ENCODE measurements around the gene STK35.

STK35 gene

DNA sequence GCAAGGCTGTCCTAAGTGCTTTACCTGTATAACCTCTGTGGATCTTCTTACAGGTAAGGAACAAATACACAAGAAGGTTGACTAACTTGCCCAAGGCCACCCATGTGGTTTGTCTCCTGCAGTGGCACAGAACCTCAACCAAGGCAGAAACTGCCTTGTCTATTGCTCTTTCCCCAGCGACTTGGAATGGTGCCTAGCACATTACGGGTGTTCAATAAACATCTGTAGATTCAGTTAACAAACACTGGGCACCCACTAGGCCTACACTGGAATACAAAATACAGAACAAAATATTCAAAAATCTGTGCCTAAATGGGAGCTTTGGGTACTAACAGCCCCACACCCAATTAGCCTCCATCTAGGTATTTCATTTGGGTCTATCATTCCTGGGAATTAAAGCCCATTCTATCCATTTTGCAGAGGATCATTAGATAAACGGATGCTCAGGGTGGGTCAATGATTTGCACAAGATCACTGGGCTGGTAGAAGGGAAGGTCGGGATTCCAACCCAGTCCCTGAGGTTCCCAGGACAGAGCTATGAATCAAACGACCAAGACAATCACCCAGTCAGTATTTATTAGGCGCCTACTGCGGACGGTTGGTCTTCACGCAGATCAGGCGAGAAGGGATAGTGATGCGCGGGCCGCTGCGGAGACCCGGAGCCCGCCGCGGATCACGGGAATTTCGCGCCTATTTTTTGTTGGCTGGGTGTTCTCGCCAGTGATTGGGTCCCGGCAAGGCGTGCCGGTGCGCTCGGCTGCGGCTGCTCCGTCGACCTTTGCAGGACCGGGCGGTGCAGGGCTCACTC lies at the start of gene STK35:
STK35 (plus strand) TSS at position 771 of the 808 bp plus-strand sequence. CDS start 55 bp downstream, outside the sequence.
- DNase-seq (ENCODE audit: low read depth), result peak; percentile 56

DNA sequence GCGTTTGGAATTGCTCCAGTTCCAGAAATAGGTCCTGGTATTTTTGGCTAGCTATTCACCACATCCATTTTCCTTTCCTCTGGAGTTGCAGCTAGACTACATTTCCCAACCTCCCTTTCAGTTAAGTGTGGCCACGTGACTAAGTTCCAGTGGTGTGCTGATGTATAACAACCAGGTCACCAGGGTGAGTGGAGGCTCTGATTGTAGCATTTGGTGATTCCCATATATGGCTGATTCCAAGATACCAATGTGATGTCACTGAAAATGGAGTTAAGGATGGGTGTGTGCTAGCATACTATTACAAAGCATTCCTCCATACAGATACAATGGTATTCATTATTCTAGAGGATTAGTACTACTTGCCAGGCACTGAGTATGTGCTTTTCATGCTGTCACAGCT lies 49.7 kb upstream of the STK35 start:
- no peak for DNase-seq (ENCODE audit: low read depth)

DNA sequence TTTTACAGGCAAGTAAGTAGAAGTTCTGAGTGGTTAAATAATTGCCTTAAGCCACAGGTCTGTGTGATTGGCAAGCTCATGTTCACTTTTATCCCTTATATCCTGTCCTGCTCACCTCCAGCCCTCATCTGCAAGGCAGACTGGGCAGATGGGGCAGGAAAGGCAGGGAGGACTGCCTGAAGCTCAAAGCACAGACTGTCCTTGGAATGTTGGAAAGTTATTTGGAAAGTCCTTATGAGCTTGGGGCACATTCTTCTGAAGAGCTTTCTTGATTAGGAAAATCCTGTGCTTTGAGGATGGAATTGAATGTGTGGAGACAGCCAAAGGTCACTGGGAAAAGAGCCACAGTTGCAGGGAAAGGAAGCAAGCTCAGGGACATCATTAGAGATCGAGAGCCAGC lies 48.9 kb upstream of the STK35 start:
- no peak for DNase-seq (ENCODE audit: low read depth)

DNA sequence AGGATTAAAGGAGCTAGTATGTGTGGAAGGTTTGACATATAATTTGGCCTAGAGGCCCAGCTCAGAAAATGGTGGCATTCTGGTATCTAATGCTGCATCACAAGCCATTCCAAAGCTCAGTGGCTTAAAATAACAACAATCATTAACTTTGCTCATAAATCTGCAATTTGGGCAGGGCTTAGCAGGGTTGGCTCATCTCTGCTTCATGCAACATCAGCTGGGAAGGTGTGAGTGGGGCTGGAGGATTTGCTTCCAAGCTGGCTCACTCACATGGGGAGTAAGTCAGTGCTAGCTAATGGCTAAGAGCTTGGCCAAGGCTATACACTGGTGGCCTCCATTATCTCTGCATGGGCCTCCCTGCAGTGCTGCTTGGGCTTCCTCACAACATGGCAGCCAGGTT lies 48.0 kb upstream of the STK35 start:
- no peak for DNase-seq (ENCODE audit: low read depth)

DNA sequence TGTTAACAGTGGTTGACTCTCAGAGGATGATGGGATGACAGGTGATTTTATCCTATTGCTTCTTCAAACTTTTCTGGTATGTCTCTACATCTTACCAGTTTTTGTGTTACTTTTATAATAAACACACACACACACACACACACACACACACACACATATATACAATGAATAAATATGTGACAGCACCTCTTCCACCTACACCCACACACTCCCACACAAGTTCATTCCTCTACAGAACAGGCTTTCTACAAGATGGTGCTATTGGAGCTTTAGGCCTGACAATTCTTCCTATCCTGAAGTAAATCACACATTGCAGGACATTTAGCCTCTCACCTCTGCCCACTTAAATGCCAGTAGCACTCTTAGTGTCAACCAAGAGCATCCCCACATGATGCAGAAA lies 46.7 kb upstream of the STK35 start:
- no peak for DNase-seq (ENCODE audit: low read depth)

DNA sequence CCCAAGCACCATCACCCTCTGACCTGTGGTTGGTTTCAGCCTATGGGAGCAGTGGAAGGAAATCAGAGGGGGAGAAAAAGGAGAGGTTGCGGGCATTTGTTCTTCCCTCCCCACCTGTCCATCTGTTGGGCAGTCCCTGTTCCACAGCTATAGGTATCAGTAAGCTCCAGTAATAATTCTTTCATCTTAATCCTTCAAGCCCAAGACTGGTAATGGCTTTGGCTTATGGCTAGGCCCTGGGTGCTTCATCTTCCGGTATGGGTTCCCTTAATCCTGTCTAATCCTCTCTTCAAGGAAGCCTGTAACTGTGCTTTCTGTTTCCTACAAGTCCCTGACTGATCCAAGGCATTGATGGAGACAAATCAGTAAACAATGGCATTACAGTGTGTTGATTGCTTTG lies 42.2 kb upstream of the STK35 start:
- DNase-seq (ENCODE audit: low read depth), result no peak

DNA sequence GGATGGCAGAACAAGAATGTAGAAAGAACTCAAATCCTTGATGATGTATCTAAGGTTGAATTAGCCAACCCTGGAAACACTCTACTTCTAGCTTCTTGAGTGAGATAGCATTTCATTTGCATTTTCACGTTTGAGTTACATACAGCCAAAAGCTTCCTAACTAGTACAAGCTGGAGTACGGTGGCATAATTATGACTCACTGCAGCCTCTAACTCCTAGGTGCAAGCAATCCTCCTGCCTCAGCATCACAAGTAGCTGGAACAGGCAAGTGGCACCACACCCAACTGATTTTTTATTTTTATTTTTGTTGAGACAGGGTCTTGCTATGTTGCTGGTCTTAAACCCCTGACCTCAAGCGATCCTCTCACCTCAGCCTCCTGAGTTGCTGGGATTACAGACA lies 36.5 kb upstream of the STK35 start:
- no peak for DNase-seq (ENCODE audit: low read depth)

DNA sequence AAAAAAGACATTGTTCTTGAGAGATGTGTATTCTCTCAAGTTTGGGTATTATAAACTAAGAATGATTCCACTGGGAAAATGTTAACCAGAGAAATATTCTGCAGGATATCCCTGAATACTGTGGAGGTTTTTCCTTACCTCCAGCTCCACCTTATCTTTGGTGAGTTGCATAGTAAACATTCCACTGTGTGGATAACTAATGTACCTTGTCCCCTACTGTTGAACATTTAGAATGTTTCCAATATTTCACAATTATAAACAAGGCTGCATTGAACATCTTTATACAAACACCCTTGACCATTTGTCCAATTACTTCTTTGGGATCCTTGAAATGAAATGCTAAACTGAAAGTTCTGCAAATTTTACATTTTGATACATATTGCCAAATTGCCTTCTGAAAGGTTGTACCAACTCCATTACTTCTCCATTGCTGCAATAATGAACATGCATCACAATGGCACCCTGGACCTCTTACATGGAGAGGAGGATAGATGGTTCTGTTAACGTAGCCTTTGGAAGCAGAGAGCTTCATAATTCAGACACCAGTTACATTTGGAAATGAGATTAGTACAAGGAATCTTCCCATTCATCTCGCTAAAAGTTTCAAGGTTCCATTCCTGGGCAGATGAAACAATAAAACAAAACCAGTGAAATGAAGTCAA lies 35.0 kb upstream of the STK35 start:
- DNase-seq (ENCODE audit: low read depth), result no peak

DNA sequence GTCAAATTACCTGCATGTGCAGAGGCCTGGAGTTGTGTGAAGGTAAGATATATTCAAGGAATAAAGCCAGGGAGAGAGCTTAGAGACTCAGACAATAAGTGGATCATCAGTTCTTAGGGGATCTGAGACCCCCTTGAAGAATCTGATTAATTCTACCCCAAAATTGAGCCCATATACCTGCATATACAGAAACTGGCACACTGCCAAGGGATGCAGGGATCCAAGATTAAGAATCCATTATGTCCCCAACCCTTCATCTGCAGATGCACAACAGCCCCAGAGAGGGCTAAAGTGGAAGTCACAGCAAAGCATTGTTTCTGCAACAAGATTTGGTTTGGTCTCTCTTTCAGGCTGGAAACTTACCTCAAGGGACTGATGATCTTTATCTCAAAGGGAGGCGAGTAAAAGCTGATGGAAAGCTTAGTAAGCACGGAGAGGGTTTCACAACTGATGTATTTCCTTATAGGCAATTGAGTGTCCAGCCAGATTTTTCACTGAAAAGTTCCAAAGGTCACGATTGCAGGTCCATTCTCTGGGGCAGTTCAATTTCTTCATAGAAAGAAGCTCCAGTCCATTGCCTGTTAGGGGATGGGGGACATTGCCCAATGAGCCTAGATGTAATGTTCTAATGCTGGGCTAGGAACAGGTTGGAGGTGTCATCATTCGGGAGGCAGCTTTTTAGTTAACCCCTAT lies 20.9 kb upstream of the STK35 start:
- DNase-seq (ENCODE audit: low read depth), result no peak

DNA sequence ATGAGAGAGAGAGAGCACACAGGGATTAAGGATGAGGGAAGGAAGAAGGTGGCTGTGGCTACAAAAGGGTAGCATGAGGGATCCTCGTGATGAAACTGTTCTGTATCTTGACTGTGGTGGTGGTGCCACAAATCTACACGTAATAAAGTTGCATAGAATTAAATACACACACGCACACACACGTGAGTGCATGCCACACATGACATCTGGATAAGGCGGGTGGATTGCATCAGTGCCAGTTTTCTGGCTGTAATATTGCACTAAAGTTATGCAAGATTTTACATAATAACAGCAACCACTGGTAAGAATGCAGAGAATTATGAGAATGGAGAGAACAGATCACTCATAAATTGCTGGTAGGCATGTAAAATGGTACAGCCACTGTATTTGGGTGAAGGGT lies 16.9 kb upstream of the STK35 start:
- no peak for DNase-seq (ENCODE audit: low read depth)

DNA sequence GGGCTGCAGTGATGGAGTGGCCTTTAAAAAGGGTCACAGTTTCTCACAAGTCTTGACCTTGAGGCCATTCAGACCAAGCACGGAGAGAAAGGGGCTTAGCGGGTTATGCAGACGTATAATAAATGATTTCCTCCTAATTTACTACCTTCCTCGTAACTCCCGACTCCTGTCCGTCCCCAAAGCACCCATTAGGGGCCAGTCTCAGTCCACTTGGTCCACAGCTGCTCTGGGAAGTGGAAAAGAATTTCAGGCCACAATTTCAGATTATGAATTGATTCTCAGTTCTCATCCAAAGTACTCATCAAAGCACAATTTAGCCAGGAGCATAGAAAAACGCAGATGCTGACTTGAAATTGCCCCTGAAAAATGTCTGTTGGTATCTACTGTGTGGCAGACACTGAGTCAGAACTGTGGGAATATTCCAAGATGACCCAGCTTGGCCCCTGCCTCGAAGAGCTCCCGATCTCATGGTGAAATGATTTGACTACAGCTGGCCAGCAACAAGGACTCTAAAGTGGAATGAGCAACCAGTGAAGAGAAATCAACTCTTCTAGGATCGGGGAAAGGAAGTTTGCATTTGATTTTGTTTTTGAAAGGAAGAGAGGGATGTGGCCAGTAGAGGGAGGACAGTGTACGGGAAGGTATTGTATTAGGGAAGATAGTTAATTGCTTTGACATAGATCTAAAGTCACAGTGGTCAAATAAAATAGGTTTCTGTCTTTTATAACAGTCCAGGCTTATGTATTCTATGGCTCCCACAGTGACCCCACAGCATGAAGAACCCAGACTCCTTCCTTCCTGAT lies 15.2 kb upstream of the STK35 start:
- no peak for DNase-seq (ENCODE audit: low read depth)

DNA sequence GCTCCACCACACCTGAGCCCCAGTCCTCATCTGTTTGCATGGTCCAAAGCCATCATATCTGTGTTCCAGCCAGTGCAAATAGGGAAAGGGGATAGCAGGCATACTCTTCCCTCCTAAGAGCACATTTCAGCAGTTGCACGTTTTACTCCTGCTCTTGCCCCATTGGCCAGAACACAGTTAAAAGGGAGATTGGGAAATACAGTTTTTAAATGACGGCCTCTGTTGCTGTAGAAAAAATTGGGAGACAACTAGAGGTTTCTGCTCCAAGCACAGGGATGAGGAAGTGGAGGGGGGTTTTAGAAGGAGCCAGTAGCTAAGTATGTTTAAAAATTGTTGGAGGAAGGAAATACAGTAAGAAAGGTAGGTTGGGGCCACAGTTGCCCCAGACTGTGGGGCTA lies 14.6 kb upstream of the STK35 start:
- DNase-seq (ENCODE audit: low read depth), result no peak

DNA sequence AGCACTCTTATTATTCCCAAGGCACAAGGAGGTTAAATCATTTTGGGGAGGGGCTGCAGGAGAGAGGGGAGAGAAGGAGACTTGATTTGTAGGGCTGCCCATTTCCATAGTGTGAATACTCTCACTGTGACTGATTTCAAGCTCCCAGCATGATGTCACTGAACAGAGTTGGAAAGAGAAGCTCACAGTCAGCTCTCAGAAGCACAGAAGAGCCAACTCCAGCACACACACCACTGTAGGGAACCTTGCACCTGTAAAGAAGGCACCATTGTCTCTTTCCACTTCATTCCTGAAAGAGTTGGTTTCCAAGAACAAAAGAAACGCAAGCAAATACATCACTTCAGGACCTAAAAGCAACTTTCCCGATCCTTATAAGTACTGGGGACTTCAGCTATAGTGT lies 12.7 kb upstream of the STK35 start:
- DNase-seq (ENCODE audit: low read depth), result no peak

DNA sequence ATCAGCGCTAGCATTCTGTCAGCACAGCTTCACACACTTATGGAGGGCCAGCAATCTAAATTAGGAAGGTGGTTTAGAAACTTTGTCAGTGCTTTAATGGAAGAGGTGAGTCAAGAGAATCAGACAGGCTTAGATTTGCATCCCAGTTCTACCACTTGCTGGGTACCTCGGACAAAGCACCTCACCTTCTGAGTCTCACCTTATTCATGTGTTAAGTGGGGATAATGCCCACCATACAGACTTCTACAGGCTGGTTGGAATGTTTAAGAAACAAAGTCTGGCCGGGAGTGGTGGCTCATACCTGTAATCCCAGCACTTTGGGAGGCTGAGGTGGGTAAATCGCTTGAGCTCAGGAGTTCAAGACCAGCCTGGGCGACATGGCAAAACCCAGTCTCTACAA lies 12.2 kb upstream of the STK35 start:
- DNase-seq (ENCODE audit: low read depth), result no peak

DNA sequence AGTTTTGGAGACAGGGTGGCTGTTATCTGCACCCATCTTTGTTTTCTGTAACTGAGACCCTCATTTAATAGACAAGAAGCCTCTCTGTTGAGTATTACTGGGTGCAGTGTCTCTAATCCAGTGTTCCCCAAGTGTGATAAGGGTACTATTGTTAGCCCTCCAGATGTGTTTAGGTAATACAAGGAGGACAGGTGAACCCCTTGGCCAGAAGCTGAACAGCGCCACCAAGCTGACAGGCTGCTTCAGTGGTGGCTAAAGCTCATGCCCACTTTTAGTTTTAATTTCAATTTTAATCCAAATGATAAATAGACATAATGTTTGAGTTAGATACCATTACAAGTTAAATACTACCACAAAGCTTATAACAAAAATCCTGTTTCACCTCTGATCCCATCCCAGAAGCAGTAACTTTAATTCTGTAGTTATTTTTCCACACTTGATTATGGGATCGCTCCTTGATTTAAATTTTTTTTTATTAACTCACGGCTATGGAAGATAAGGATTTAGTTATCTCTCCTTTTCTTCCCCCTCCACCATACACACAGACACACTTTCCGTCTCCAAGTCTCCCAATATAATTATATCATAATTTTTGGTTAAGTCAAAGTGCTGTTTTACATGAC lies 8.4 kb upstream of the STK35 start:
- no peak for DNase-seq (ENCODE audit: low read depth)

DNA sequence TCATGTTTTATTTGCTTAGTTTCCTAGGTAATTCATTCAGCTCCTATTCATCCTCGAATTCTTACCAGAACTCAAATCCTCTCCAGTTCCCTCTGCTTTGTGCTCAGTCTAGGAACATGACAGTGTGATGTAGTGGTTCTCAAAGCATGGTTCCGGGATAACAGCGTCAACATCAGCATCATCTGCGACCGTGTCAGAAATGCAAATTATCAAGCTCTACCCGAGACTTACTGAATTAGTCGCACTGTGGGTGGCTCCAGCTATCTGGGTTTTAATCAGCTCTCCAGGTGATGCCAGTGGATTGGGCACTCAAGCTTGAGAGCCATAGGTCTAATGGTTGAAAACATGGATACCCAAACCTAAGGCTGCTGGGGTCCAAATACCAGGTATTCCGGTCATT lies 7.7 kb upstream of the STK35 start:
- no peak for DNase-seq (ENCODE audit: low read depth)

DNA sequence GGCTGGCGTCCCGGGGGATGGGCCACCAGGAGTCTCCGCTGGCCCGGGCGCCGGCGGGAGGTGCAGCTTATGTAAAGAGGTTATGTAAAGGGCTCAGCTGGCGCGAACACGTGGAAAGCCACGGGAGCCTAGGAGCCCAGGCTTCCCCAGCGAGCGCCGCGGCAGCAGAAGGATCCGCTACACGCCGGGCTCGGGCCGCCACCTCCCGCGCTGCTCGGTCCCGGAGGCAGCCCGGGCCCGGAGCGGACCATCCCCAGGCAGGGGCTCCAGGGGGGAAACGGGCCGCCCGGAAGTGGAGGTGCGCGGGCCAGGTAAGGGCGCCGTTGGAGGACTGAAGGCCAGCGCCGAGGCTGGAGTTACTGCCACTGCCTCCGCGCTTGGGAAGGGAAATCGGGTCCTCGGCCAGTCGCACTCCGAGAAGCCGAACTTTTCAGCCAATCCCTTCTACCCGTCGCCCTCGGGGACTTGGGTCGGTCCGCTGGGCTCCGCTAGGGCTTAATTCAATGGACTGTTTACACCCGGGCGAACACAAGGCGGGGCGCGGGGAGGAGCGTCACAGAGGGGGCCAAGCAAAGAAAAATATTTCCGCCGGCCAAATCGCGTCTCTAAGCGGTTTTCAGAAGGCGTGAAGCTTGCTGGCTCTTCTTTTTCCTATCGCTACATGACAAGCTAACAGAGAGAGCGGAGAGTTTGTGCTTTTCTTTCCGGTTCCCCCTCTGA lies 398 bp downstream of the STK35 start:
- peak; percentile 83 for DNase-seq (ENCODE audit: low read depth)

DNA sequence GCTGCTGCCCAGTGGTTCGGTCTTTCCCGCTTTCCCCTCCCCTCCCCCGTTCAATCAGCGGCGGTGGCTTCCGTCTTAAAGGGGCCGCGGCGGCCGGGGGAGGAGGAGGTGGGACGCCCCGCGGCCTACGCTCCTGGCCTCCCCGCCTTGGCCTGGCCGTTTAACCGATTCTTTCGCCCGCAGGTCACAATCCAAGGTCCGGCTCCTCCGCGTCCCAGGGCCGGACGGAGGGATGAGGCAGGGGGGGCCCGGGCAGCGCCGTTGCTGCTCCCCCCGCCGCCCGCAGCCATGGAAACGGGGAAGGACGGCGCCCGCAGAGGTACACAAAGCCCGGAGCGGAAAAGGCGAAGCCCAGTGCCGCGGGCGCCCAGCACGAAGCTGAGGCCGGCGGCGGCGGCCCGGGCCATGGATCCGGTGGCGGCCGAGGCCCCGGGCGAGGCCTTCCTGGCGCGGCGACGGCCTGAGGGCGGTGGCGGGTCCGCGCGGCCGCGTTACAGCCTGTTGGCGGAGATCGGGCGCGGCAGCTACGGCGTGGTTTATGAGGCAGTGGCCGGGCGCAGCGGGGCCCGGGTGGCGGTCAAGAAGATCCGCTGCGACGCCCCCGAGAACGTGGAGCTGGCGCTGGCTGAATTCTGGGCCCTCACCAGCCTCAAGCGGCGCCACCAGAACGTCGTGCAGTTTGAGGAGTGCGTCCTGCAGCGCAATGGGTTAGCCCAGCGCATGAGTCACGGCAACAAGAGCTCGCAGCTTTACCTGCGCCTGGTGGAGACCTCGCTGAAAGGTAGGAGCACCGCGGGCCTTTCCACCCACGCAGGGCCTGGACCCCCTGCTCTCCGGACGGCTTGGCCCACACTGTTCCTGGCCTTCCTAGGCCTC lies 1.2 kb downstream of the STK35 start:
- peak; percentile 73 for DNase-seq (ENCODE audit: low read depth)

DNA sequence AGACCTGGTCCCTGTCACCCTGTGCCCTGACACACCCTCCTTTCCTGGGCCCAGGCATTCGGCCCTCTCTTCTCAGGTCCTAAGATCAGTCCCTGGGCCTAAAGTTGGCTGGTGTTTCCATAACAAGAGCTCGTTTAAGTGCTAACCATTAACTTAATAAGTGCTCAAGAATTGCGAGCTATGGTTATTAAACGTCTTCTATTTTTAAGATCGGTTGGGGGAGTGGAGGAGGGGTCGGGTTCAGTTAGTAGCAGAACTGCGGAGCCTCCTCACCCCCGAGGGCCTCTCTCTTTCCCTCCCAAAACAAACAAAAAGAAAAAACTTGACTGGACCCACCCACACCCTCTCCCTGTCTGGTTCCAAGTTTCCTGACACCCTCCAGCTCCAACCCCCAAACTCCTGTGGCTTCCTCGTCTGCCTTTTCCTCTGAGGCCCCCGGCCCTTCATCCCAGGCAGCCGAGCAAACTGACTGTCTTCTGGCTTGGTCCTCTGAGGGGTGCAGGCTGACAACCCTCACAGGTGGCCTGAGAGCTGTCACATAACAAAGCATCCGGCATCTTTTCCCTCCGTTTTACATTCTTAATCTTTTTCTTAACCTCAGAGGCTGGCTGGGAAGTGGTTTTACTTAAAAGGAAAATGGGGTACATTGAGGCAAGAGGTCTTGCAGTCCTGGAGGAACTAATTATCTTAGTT lies 2.0 kb downstream of the STK35 start:
- no peak for DNase-seq (ENCODE audit: low read depth)

DNA sequence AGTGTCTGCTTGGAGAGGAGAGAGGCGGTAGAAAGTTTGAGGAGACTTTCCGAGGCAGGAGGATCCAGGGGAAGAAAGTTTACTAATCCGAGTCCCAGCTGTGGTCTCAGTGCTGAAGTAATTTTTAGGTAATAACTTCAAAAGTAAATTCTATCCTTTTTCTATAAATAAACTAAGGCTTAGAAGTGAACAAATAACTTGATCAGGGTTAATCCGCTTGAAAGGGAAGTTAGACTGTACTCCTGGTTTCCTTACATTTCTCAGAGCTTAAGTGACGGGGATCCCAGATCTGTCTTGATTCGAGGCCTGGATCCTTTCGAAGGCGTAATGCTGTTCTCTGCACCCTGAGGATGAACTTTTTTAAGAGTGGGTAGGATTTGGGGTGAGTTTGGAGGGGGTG lies 2.6 kb downstream of the STK35 start:
- no peak for DNase-seq (ENCODE audit: low read depth)
